HL-60/S4 (cell line): Measurements from ENCODE around the gene GLP1R.

Experiments
- in situ Hi-C: fragments of 300-500 bp; cut with MboI; formaldehyde crosslinking; loops from 2 replicates; pipeline ENCODE4 v1.14.3; 2022; ENCODE audit warnings: low sequenced_read_pairs

The GLP1R gene

GRCh38 chr6:39048481-39049399, at the start of gene GLP1R:
Gene GLP1R, plus strand, starts transcription at chr6:39048781. Its CDS starts 60 bp downstream, at chr6:39048841.
- in situ Hi-C loops: no loop called here

- in situ Hi-C loops: no loop called here
Measured at GRCh38 chr6:39003072-39003471, 45.5 kb upstream of the GLP1R start.

DNA sequence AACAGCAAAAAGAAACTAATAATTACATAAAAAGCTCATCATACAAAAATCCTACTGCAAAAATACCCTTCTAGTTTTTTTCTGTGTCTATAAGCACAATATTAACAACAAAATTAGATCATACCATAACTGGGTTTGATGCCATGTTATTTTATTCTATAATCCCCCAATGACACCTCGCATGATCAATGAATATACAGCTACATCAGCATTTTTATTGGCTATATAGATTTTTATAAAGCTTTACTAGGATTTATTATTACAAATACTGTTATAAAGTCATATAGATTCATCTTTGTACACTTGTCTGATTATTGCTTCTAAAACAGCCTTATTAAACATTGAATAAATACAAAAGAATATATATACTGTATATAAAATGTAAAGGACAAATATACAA, 45.1 kb upstream of the GLP1R start:
- in situ Hi-C loops: no loop called here

- in situ Hi-C loops: no loop called here
Measured at GRCh38 chr6:39004801-39005200, 43.8 kb upstream of the GLP1R start.

GRCh38 chr6:39005774-39006173, 42.8 kb upstream of the GLP1R start:
- in situ Hi-C loops: no loop called here

GRCh38 chr6:39007575-39007974, 41.0 kb upstream of the GLP1R start:
- in situ Hi-C loops: no loop called here

DNA sequence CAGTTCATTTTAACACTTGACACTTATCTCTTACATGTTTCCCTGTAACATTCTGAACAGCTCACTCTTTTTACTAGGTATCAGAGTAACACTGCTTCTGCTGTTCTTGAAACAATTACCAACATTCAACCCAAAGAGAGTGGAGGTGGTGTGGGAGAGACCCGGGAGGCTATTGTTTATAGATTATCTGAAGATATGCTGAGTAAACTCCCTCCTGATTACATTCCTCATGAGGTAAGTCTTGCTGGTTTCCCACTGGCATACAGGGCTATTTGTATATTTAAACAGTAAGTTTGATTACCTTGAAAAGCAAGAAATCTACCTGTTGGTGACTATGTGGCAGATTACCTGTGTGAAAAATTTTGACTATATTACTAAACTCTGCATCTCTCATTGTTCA, 39.8 kb upstream of the GLP1R start:
- in situ Hi-C loops: no loop called here

DNA sequence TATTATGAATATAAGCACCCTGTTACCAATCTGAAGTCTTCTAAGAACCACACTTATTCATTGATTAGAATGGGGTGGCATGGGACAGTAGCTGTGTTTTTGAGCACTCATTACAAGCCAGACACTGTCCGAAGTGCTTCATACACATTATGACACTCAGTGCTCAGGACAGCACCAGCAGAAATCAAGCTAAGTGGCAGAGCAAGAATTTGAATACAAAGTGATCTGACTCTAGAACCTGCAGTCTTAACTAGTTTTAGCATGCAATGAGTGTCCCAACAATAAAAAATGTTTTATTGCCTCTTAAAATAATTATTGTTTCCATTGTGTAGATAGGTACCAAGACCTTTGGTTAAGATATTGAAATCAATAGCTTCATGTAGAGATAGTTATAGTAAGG, 39.1 kb upstream of the GLP1R start:
- in situ Hi-C loops: no loop called here

DNA sequence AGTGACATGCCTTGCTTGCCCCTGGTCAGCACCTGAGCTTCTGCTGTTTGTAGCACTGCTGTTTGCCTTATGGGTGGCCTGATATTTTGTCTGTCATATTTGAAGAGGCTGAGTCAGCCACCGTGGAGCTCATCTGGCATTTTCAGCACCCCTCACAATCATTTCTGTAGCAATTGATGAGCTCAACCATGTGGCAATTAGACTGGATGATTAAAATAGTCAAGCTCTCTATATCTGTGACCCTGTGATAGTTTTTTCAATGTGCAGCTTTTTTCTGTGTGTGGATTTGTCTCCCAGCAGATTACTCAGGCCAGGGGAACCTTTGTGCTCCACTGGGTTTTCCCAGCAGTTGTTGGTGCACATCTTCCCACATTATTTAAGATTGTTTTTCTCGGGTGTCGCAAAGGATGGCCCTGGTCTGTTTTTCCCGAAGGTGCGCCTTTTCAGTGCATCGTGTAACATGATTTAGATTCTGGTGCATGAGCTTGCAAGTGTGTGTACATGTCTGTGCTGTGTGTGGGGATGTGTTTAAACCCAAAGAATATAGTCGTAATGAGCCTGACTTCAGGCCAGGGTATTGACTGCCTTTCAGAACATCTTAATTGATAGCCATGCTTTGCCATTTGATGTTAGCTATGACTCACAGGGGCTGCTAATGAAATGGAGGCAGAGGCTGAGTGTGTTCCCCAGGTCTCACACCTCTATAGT, 31.6 kb upstream of the GLP1R start:
- in situ Hi-C loops: no loop called here

GRCh38 chr6:39017547-39017880, 31.1 kb upstream of the GLP1R start:
- in situ Hi-C loops: no loop called here

DNA sequence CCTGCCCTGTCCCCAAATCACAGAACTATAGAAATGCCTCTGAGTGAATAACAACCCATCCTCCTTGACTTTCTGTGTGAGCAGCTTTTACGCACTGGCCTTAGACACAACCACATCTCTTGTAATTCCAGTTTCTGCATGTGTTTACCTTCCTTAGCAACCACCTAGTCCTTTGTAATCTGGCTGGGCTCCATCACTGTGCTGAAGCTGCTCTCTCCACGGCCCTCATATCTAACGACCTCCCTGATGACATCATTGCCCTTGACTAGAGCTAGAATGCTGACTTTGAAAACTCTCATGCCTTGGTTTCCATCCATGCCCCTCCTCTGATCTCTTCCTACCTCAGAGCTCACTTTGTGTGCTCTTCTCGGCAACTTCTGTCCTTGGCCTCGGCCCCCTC, 30.5 kb upstream of the GLP1R start:
- in situ Hi-C loops: no loop called here

- in situ Hi-C loops: no loop called here
Measured at GRCh38 chr6:39020136-39020535, 28.4 kb upstream of the GLP1R start.

- in situ Hi-C loops: no loop called here
Measured at GRCh38 chr6:39021041-39021440, 27.5 kb upstream of the GLP1R start.

- in situ Hi-C loops: no loop called here
Measured at GRCh38 chr6:39021779-39022178, 26.8 kb upstream of the GLP1R start.

GRCh38 chr6:39026175-39026574, 22.4 kb upstream of the GLP1R start:
- in situ Hi-C loops: no loop called here

- in situ Hi-C loops: no loop called here
Measured at GRCh38 chr6:39029156-39030011, 19.2 kb upstream of the GLP1R start.

DNA sequence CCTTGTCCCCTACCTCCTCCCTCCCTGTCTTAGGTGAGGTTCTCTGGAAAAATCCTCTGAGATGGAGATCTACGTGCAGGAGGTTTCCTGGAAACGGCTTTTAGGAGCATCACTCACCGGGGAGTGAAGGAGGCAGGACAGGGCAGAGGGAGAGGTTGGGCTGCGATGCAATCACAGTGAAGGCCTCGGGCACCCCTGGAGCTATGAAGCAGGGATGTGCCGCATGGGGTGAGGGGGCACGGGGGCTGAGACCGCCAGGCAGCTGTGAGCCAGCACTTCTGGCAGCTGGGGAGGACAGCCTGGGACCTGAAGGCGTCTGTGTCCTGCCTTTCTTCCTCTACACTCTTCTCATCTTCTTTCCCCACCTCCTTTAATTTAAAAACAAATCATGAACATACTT, 12.9 kb upstream of the GLP1R start:
- in situ Hi-C loops: no loop called here

DNA sequence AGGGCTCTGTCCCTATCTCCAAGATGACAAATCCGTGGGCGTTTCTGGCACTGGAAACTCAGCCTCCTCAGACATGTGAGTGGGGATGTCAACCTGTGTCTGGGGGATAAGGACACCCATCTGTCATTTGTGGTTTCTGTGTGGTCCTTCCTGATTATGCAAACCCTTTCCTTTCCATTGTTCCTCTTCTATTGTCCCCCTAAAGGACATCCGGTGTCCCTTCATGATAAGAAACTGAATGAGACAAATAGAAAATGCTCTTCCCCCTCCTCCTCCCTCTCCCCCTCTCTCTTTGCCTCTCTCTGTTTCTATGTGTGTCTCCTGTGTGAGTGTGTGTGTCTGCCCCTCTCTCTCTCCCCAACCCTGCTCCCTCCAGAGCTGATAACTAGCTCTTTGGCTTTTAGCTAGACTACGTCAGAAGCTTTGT, 11.5 kb upstream of the GLP1R start:
- in situ Hi-C loops: no loop called here

GRCh38 chr6:39037707-39038106, 10.9 kb upstream of the GLP1R start:
- in situ Hi-C loops: no loop called here

DNA sequence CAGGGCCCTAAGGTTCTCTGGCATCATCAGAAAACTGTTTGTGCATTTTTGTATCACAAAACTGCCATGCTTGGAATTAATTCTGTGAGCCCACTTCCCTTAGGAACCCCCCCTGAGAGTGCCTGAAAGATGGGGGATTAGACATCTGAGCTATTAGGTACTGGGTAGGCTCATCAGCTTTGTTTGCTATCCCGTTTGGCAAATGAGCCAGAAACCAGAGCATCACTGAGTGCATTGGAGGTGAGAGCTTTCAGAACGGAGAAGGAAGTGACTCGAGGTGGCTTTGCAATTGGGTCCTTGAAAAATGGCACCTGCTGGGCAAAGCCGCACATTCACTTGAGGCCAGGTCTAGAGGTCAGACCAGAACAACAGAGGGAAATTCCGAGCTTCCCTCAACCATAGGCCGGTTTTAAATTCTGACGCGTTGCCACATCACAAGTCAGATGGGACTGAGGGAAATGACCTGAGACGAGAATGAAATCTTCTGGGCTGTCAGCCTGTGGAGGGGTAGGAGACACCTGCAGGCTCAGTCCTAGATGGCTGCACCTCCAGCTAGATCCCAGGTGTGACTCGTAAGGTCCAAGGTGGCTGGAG, 8.4 kb upstream of the GLP1R start:
- in situ Hi-C loops: no loop called here

DNA sequence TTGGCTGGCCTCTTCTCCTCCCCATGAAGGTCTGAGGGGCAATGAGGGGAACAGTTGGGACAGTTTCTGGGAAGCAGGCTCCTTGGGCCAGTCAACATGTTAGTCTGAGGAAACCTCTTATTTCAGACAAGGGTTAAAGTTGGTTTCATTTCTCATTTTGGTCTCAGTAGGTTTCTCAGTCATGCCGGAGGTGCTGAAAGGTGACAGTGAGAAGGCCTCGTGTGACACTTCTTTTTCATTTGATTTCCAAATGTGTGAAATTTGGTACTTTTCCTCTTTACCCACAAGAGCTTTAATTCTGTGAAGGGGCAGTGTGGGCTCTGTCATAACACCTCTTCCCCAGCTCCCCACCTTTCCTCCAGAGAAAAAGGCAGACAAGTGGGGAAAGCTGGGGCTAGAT, 7.5 kb upstream of the GLP1R start:
- in situ Hi-C loops: no loop called here
